Stimulated activated CD8-positive, alpha-beta memory T cell treated with anti-CD3 and anti-CD28 coated beads, Interleukin-12 subunit alpha, Interleukin-12 subunit beta, amount 100 ng/mL, for 1 hour (primary cell): ENCODE measurements around the gene GTPBP4.

Experiments used
- DNase-seq: peaks from one replicate; pipeline ENCODE4 v3.0.0-alpha.2; 2020; ENCODE audit warnings: low read depth

GTPBP4 gene

GRCh38 chr10:966466-967235 lies 21.6 kb upstream of the GTPBP4 start:
- DNase-seq = no peak

- no peak for DNase-seq
Observed at GRCh38 chr10:968546-969199, 19.6 kb upstream of the GTPBP4 start.

- no peak for DNase-seq
Observed at GRCh38 chr10:969473-970150, 18.6 kb upstream of the GTPBP4 start.

GRCh38 chr10:970311-971149 lies 17.7 kb upstream of the GTPBP4 start:
- no peak for DNase-seq

GRCh38 chr10:971150-971542 lies 17.1 kb upstream of the GTPBP4 start:
- DNase-seq = no peak

- no peak for DNase-seq
Observed at GRCh38 chr10:971613-972012, 16.6 kb upstream of the GTPBP4 start.

GRCh38 chr10:972763-973162 lies 15.5 kb upstream of the GTPBP4 start:
- no peak for DNase-seq

GRCh38 chr10:974038-974784 lies 14.0 kb upstream of the GTPBP4 start:
- no peak for DNase-seq

GRCh38 chr10:974785-975074 lies 13.5 kb upstream of the GTPBP4 start:
- DNase-seq = no peak

- DNase-seq = no peak
Observed at GRCh38 chr10:976316-976715, 11.9 kb upstream of the GTPBP4 start.

- no peak for DNase-seq
Observed at GRCh38 chr10:978826-979421, 9.3 kb upstream of the GTPBP4 start.

GRCh38 chr10:980468-981093 lies 7.7 kb upstream of the GTPBP4 start:
- DNase-seq = no peak

GRCh38 chr10:983401-983800 lies 4.8 kb upstream of the GTPBP4 start:
- no peak for DNase-seq

- DNase-seq = no peak
Observed at GRCh38 chr10:983971-984655, 4.1 kb upstream of the GTPBP4 start.

GRCh38 chr10:985361-985760 lies 2.9 kb upstream of the GTPBP4 start:
- no peak for DNase-seq

- no peak for DNase-seq
Observed at GRCh38 chr10:986137-986825, 2.0 kb upstream of the GTPBP4 start.

- no peak for DNase-seq
Observed at GRCh38 chr10:986881-987619, 1.2 kb upstream of the GTPBP4 start.

GRCh38 chr10:987620-987869 lies 689 bp upstream of the GTPBP4 start:
- no peak for DNase-seq
